Keratinocyte (primary cell): ENCODE results near the gene RC3H2.

ENCODE experiments used
- CTCF ChIP-seq, 3 experiments: IDR thresholded peaks in 1 of 3; conservative IDR thresholded peaks in 1 of 3; optimal IDR thresholded peaks in 1 of 3; 2 replicates in 2 of 3; 3 replicates in 1 of 3; pipeline versions ENCODE3 to v1.5.1; 2011; ENCODE audit warnings: low read length in 3 of 3, mild to moderate bottlenecking in 3 of 3, moderate library complexity in 2 of 3, control low read depth in 1 of 3, inconsistent platforms in 1 of 3; ENCODE audit not compliant: insufficient read depth in 2 of 3; ENCODE audit errors: extremely low read depth in 1 of 3
- EZH2 ChIP-seq: IDR thresholded peaks from one replicate; pipeline ENCODE4 v1.6.1; 2012; ENCODE audit warnings: inconsistent platforms, mild to moderate bottlenecking, low read length, moderate library complexity

- TF ChIP-seq CTCF (optimal IDR thresholded peaks at IDR 0.05 in 1 of 3, IDR thresholded peaks at IDR 0.05 in 1 of 3, conservative IDR thresholded peaks at IDR 0.05 in 1 of 3; ENCODE audit: extremely low read depth in 1 of 3, insufficient read depth in 2 of 3, low read length in 3 of 3): no peak
- no peak for TF ChIP-seq EZH2
Measured at GRCh38 chr9:122875523-122875922, 29.6 kb downstream of the RC3H2 start.
